DND-41 (cell line): Measurements from ENCODE around the gene CTNNA1.

Source experiments
- EZH2 ChIP-seq: IDR thresholded peaks from 3 replicates; pipeline ENCODE4 v1.6.1; 2012; ENCODE audit warnings: borderline replicate concordance, low read depth, mild to moderate bottlenecking, moderate library complexity, low read length, inconsistent platforms; ENCODE audit not compliant: severe bottlenecking
- TF ChIP-seq, protein P1 (sequence below): IDR thresholded peaks from 2 replicates; pipeline ENCODE4 v1.5.1; 2012; ENCODE audit warnings: borderline replicate concordance, low read length, moderate library complexity, mild to moderate bottlenecking; ENCODE audit not compliant: poor library complexity, severe bottlenecking; ENCODE audit errors: extremely low read depth

DNA sequence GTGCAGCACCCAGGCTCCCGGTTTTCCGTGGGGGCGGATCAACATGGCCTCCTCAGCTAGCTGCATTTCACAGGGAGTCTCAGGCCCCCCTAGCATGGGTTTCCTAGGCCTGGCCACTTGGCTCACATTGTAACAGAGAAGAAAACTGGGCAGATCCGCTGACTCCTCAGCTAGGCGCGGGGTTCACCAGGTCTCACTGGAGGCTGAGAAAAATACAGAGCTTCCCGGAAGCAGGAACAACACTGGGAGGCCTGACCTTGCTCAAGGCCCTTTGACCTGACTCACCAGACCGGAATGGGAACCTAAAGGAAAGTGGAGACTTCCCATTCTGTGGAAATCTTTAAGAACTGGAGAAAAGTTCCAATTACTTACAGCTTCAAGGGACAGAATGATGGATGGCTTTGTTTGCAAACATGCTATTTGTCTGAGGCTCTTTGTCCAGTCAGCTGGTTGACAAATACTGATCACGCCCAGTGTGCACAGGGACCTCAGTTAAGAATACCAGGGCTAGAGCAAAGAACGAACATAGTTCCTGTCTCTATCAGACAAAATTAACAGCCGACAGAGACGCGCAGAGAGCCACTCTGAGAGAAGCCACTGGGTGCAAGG, 210.6 kb downstream of the CTNNA1 start:
- TF ChIP-seq, protein P1, sequence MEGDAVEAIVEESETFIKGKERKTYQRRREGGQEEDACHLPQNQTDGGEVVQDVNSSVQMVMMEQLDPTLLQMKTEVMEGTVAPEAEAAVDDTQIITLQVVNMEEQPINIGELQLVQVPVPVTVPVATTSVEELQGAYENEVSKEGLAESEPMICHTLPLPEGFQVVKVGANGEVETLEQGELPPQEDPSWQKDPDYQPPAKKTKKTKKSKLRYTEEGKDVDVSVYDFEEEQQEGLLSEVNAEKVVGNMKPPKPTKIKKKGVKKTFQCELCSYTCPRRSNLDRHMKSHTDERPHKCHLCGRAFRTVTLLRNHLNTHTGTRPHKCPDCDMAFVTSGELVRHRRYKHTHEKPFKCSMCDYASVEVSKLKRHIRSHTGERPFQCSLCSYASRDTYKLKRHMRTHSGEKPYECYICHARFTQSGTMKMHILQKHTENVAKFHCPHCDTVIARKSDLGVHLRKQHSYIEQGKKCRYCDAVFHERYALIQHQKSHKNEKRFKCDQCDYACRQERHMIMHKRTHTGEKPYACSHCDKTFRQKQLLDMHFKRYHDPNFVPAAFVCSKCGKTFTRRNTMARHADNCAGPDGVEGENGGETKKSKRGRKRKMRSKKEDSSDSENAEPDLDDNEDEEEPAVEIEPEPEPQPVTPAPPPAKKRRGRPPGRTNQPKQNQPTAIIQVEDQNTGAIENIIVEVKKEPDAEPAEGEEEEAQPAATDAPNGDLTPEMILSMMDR, result no peak
- no peak for TF ChIP-seq EZH2
